SK-N-SH (cell line): ENCODE results near the gene HOXD13.

Experiments
- CTCF ChIP-seq: fragments of 200-600 bp; sonication (generic); IDR thresholded peaks from 2 replicates; pipeline ENCODE4 v1.6.1; 2017; ENCODE audit warnings: antibody characterized with exemption, mild to moderate bottlenecking, moderate library complexity
- ELF1 ChIP-seq: IDR thresholded peaks from 2 replicates; pipeline ENCODE4 v1.4.0; 2012
- EZH2phosphoT487 ChIP-seq: fragments of 200-600 bp; sonication (generic); IDR thresholded peaks from 2 replicates; pipeline ENCODE4 v1.6.1; 2017; ENCODE audit warnings: low read depth, mixed run types, mild to moderate bottlenecking, antibody characterized with exemption, moderate library complexity, borderline replicate concordance
- POLR2AphosphoS5 ChIP-seq: IDR thresholded peaks from 2 replicates; pipeline ENCODE4 v1.6.1; 2012; ENCODE audit warnings: low read depth, low read length
- RAD21 ChIP-seq: IDR thresholded peaks from 2 replicates; pipeline ENCODE4 v1.6.1; 2012; ENCODE audit warnings: mild to moderate bottlenecking, low read length
- REST ChIP-seq: IDR thresholded peaks from 2 replicates; pipeline ENCODE4 v1.6.1; 2012; ENCODE audit warnings: mild to moderate bottlenecking, low read depth, low read length, moderate library complexity
- TAF1 ChIP-seq: IDR thresholded peaks from 2 replicates; pipeline ENCODE4 v1.6.1; 2012; ENCODE audit warnings: low read depth, mild to moderate bottlenecking, low read length, moderate library complexity, borderline replicate concordance
- USF2 ChIP-seq: fragments of 150-350 bp; IDR thresholded peaks from 2 replicates; pipeline ENCODE4 v1.6.1; 2017; ENCODE audit warnings: antibody characterized with exemption, low read length, low read depth, borderline replicate concordance
- YY1 ChIP-seq: IDR thresholded peaks from 2 replicates; pipeline ENCODE4 v1.4.0; 2012; ENCODE audit warnings: low read depth, mild to moderate bottlenecking

- TF ChIP-seq ELF1, result no peak
- TF ChIP-seq YY1, result no peak
- no peak for TF ChIP-seq EZH2phosphoT487
- no peak for TF ChIP-seq REST
- no peak for TF ChIP-seq RAD21
- TF ChIP-seq USF2, result no peak
- no peak for TF ChIP-seq CTCF
- no peak for TF ChIP-seq POLR2AphosphoS5
- TF ChIP-seq TAF1, result no peak
These were observed 13.4 kb downstream of the HOXD13 start for GRCh38 chr2:176105730-176106580.
